ENCODE results near the gene ARHGEF16. TPM values are rescaled to one million over a fixed set of nuclear protein-coding genes. Genes with fewer than 3 reads are reported as not detected.

Gene ARHGEF16
- total RNA-seq, 1 experiment from 2014 or later = 0.05 TPM

Other genes starting within 250 kb of the ARHGEF16 start
- gene MEGF6, start 156.8 kb downstream of the ARHGEF16 start, total RNA-seq (2014; rRNA removed; shearing (Covaris generic)) = 0.10 and 0.92 TPM in 2 replicates
- 9.4 and 14.4 TPM in 2 replicates for gene TPRG1L, start 170.3 kb downstream of the ARHGEF16 start, total RNA-seq (2014; rRNA removed; shearing (Covaris generic))
- gene WRAP73, start 195.4 kb downstream of the ARHGEF16 start, total RNA-seq (2014; rRNA removed; shearing (Covaris generic)) = 57.7 and 64.5 TPM in 2 replicates
- 0.27 TPM in 1 of 2 replicates, not detected in the other for gene TP73, start 197.9 kb downstream of the ARHGEF16 start, total RNA-seq (2014; rRNA removed; shearing (Covaris generic))